Stimulated activated CD8-positive, alpha-beta memory T cell treated with anti-CD3 and anti-CD28 coated beads, Interleukin-12 subunit alpha, Interleukin-12 subunit beta, amount 100 ng/mL, for 1 hour (primary cell): ENCODE results near the gene KRTAP10-1.
"Not testable (repeated sequence)": the region's sequence is repeated elsewhere in the genome, so short reads cannot be mapped to it uniquely, and the experiment has no call there.

ENCODE experiments used
- DNase-seq: peaks from one replicate; pipeline ENCODE4 v3.0.0-alpha.2; 2020; ENCODE audit warnings: low read depth

Gene KRTAP10-1, protein sequence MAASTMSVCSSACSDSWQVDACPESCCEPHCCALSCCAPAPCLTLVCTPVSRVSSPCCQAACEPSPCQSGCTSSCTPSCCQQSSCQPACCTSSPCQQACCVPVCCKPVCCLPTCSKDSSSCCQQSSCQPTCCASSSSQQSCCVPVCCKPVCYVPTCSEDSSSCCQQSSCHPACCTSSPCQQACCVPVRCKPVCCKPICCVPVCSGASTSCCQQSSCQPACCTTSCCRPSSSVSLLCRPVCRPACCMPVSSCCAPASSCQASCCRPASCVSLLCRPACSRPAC

GRCh38 chr21:44539991-44540666, at the start of gene KRTAP10-1:
KRTAP10-1 (minus strand) TSS chr21:44540195; CDS start chr21:44540150, 45 bp downstream.
- no peak for DNase-seq

DNA sequence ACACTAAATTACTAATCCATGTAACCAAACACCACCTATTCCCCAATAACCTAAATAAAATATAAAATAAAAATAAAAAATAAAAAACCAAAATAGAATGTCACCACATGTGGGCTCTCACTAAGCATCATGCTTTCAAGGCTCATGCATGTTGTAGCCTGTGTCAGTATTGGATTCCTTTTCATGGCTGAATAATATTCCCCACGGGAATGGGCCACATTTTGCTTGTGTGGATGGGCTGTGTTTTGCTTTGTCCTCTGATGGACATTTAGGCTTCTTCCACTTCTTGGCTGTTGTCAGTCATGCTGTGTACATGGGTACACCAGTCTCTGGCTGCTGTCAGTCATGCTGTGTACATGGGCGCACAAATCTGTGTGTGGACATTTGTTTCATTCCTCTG, 49.1 kb upstream of the KRTAP10-1 start:
- DNase-seq: no peak

DNA sequence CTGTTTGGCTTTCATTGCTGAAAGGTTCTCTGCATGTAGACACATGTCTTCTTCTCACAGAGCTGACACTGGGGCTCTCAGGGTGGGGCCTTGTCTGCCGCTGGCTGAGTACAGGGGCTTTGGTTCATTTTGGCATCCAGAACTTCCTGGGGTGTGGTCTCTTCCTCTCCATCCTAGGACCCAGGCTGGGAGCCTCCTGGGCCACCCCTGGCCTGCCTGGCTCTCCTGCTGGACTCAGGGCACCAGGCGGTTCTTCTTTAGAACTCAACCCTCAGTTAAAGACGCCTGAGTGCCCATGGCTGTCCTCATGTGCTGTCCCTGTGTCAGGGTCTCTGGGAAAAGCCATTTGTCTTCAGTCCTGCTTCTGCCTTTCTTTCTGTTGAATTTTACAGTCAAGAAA, 45.9 kb upstream of the KRTAP10-1 start:
- DNase-seq: no peak

- DNase-seq: no peak
These were observed 43.8 kb upstream of the KRTAP10-1 start for GRCh38 chr21:44583800-44584147.

DNA sequence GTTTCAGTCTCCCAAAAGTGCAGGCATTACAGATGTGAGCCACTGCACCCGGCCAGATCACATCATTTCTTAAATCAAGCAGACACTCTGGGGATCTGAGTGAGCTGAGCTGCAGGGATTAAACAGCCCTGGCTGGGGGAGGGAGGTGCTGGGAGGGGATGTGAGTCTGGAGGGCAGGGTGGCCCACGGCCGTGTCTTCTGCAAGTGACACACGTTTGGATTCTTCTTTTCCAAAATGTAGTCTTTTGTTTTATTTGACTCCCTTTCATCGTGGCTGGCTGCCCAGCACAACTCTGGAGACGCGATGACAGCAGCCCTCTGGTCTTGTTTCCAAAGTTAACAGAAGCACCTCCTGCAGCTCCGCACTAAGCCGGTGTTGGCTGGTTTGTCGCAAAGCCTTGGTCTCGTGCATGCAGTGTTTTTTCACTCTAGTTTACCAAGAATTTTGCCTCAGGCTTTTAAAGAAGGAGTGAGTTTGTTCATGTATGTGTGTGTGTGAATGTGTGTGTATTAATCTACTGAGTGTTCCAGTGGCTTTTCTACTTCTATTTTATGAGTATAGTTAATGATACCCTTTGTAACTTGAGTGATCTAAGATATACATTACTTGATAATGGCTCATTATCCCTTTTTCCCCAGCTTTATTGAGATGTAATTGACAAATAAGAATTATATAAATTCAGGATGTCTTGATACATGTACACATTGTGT, 43.2 kb upstream of the KRTAP10-1 start:
- DNase-seq: no peak

GRCh38 chr21:44582055-44582454, 42.1 kb upstream of the KRTAP10-1 start:
- no peak for DNase-seq

GRCh38 chr21:44581158-44581557, 41.2 kb upstream of the KRTAP10-1 start:
- DNase-seq: no peak

DNA sequence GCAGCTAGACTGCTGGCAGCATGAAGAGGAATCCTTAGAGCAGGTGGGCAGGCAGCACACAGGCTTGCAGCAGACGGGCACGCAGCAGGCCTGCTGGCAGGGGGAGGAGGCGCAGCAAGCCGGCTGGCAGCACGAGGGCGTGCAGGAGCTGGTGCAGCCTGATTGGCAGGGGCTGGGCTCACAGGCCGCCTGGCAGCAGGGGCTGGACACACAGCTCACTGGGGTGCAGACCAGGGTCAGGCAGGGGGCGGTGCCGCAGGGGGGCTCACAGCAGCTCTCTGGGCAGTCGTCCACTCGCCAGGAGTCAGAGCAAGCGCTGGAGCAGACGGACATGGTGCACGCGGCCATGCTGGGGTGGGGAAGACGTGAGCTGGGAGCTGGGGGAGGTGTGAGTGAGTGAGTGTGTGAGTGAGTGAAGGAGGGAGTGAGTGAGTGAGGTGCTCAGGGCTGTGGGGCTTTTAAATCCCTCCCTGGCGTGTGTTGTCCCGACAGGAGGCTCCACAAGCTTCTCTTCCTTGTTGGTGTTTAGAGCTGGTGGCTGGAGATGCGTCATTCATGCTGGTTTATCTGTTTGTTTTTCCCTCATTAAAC, 40.3 kb upstream of the KRTAP10-1 start, which contains the start of gene KRTAP10-5:
KRTAP10-5 (minus strand) TSS at position 374 of the 591 bp plus-strand sequence; CDS start at position 348, 26 bp downstream.
- not testable (repeated sequence) for DNase-seq

GRCh38 chr21:44579833-44580144, 39.8 kb upstream of the KRTAP10-1 start:
- no peak for DNase-seq

GRCh38 chr21:44579056-44579832, 39.2 kb upstream of the KRTAP10-1 start:
- DNase-seq: no peak

GRCh38 chr21:44578371-44579055, 38.5 kb upstream of the KRTAP10-1 start:
- DNase-seq: no peak

DNA sequence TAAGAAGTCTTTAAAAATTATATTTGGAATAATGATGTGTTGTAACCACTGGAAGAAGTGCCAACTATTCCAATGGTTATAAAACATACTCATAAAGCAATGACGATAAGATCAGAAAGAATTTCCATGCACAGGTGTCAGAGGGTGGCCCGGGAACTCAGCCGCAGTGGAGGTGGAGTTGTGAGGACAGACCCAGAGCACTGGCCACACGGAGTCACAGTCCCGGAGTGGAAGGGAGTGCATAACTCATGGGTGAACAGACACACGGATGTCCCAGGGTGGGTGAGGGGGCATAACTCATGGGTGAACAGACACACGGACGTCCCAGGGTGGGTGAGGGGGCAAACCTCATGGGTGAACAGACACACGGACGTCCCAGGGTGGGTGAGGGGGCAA, 36.0 kb upstream of the KRTAP10-1 start:
- DNase-seq: no peak

GRCh38 chr21:44575307-44576024, 35.5 kb upstream of the KRTAP10-1 start:
- no peak for DNase-seq

DNA sequence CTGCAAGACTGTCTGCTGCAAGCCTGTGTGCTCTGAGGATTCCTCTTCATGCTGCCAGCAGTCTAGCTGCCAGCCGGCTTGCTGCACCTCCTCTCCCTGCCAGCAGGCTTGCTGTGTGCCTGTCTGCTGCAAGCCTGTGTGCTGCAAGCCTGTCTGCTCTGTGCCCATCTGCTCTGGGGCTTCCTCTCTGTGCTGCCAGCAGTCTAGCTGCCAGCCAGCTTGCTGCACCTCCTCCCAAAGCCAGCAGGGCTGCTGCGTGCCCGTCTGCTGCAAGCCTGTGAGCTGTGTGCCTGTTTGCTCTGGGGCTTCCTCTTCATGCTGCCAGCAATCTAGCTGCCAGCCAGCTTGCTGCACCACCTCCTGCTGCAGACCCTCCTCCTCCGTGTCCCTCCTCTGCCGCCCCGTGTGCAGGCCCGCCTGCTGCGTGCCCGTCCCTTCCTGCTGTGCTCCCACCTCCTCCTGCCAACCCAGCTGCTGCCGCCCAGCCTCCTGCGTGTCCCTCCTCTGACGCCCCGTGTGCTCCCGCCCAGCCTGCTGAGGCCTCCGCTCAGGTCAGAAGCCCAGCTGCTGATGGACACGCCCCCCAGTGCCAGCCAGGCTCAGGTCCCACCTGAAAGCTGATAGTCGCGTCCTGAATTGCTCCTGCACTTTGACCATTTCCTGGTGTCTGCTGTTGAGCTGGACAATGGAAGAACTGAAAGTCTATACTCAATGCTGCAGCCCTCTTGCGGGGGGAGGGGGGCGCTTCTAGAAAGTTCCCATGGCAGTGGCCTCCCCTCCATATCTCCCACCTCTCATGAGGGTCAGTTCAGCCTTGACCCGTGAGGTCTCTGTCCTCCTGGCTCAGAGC, 34.7 kb upstream of the KRTAP10-1 start:
- DNase-seq: no peak

DNA sequence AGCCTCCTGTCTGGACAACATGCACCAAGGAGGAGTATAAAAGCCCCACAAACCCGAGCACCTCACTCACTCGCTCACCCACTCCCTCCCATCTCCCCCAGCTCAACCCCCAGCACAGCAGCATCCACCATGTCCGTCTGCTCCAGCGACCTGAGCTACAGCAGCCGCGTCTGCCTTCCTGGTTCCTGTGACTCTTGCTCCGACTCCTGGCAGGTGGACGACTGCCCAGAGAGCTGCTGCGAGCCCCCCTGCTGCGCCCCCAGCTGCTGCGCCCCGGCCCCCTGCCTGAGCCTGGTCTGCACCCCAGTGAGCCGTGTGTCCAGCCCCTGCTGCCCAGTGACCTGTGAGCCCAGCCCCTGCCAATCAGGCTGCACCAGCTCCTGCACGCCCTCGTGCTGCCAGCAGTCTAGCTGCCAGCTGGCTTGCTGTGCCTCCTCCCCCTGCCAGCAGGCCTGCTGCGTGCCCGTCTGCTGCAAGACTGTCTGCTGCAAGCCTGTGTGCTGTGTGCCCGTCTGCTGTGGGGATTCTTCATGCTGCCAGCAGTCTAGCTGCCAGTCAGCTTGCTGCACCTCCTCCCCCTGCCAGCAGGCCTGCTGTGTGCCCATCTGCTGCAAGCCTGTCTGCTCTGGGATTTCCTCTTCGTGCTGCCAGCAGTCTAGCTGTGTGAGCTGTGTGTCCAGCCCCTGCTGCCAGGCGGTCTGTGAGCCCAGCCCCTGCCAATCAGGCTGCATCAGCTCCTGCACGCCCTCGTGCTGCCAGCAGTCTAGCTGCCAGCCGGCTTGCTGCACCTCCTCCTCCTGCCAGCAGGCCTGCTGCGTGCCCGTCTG, 33.8 kb upstream of the KRTAP10-1 start, which contains the start of gene KRTAP10-4:
KRTAP10-4 (plus strand) TSS at position 100 of the 827 bp plus-strand sequence; CDS start at position 130, 30 bp downstream.
- DNase-seq: not testable (repeated sequence)

DNA sequence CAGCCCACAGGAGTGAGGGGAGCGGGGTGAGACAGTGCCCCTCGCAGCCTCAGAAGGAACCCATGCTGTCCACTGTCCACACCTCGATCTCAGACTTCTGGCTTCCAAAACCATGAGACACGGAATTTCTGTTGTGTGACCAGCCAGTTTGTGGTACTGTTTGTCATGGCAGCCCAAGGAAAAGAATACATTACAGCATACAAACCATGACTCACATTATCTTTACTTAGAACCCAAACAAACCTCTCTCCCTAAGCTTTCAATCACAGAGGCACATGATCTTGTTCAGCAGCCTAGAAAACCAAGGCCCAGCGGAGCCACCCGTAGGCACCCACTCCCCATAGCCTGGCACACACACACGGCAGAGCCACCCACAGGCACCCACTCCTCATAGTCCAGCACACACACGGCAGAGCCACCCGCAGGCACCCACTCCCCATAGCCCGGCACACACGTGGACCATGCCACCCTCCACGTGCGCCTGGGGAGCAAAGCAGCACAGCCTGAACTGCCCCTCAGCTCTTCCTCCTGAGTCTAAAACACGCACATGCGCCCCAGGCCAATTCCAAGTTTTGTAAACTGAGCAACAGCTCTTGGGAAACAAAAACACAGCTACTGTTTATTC, 33.1 kb upstream of the KRTAP10-1 start:
- no peak for DNase-seq

GRCh38 chr21:44571844-44572782, 32.1 kb upstream of the KRTAP10-1 start:
- no peak for DNase-seq
